HG03196 (cell line): ENCODE measurements around the gene CMTM6.

Source experiments
- ATAC-seq: cut with Tn5 transposase; IDR thresholded peaks from one replicate; pipeline ENCODE4 v1.9.1; 2021; ENCODE audit not compliant: unreplicated experiment

CMTM6 gene

DNA sequence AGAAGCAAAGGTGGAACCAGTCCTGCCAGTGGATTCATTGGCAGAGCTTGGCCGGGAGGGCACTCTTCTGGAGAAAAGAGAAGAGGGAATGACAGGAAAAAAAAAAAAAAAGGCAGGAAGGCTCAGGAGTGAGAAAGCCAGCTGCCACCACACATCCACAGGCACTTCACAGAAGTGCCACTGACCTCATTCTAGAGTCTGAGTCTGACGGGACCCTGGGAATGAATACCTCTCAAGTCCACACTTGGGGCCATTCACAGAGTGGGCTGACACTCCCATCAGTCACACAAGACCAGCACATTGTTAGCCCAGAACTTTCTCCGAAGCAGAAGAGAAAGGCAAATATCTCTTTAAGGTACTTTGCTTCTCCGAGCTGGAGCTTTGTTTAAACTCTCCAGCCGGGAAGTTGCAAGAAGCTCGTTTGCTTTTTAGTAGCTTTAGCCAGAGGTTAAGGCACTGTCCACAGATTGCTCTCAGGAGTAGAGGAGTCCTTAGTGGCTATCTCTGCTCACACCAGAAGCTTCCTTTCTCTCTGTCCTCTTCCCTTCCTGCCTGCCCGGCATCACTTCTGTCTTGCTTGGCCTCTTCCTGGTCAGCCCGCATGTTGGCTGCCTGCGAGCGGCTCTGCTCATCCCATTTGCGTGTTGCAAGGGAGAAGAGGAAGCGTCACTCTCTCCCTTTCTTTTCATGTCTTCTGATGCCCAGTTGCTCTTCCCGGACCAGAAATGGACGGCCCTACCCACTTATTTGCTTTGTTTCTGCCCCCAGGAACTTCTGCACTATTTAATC, 53.8 kb downstream of the CMTM6 start:
- ATAC-seq = no peak

DNA sequence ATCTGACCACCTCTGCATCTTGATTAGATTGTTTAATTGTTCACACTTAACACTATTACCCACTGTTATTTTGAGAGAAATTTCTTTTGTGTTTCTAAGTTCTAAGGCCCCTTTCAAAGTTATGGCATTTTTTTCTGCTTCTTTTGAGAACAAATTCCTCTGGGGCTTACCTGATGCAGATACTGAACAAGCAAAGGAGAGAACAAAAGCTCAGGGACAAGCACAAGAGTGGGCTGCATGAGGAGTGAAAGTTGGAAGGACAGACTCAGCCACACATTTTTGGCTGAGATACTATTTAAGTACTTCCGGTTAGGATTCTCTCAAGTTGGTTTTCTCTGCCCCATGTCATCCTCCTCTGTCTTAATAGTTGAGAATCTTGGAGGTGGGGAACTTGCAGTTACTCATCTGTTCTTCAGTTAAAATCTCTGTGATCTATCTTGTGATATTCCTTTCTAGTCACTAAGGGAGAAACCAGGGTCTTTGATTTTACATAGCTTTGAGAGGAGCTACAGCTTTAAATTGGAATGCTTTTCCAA, 54.7 kb downstream of the CMTM6 start:
- no peak for ATAC-seq

DNA sequence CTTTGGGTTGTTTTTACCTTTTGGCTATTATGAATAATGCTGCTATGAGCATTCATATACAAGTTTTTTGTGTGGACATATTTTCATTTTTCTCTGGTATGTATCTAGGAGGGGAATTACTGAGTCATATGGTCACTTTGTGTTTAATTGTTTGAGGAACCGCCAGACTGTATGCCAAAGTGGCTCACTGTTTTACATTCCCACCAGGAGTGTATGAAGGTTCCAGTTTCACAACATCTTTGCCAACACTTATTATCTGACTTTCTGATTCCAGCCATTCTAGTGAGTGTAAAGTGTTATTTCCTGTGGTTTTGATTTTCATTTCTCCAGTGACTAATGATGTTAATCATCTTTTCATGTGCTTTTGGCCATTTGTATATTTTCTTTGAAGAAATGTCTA, 59.2 kb downstream of the CMTM6 start:
- no peak for ATAC-seq

DNA sequence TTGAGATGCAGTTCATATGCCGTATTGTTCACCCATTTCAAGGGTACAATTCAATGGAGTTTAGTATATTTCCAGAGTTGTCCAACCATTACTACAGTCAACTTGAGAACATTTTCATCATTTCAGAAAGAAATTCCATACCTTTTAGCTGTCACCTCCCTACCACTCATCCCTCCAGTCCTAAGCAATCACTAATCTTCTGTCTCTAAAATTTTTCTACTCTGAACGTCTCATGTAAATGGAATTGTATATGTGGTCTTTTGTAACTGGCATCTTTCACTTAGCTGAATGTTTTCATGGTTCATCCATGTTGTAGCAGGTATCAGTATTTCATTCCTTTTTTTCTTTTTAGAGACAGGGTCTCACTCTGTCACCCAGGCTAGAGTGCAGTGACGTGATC, 59.9 kb downstream of the CMTM6 start:
- ATAC-seq = no peak

DNA sequence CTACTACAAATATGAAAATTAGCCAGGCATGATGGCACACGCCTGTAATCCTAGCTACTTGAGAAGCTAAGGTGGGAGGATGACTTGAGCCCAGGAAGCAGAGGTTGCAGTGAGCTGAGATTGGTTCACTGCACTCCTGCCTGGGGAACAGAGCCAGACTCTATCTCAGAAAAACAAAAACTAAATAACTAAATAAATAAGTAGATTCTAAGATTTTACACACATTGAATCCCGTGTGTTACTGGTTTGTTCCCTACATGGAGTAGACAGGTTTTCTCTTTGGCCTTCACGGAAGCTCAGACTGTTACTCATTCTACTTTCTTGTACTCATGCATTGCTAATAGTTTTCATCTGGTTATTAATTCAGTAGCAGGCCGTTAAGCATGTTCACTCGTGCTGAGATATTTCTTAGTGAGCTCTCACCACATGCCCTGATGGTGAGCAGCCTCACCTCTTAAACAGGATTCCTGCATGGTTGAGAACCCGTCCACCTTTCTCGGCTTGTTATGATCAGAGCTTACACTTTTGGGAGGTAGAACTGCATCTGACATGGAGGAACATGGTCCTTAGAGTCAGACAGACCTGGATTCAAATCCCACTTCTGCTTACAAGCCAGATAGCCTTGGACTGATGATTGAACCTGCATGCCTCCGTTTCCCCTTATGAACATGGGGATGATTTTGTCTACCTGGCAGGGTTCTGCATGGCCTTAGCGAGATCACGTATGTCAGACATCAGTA, 61.9 kb downstream of the CMTM6 start:
- ATAC-seq = no peak

DNA sequence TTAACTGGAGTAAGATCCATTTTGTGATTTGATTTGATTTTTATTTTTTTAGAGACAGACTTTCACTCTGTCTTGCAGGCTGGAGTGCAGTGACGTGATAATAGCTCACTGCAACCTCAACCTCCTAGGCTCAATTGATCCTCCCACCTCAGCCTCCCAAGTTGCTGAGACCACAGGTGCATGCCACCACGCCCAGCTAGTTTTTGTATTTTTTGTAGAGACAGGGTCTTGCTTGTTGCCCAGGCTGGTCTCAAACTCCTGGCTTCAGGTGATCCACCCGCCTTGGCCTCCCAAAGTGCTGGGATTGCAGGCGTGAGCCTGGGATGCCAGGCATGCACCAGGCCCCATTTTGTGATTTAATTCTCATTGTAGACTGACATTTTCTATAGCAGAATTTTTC, 63.2 kb downstream of the CMTM6 start:
- ATAC-seq = peak; percentile 14

DNA sequence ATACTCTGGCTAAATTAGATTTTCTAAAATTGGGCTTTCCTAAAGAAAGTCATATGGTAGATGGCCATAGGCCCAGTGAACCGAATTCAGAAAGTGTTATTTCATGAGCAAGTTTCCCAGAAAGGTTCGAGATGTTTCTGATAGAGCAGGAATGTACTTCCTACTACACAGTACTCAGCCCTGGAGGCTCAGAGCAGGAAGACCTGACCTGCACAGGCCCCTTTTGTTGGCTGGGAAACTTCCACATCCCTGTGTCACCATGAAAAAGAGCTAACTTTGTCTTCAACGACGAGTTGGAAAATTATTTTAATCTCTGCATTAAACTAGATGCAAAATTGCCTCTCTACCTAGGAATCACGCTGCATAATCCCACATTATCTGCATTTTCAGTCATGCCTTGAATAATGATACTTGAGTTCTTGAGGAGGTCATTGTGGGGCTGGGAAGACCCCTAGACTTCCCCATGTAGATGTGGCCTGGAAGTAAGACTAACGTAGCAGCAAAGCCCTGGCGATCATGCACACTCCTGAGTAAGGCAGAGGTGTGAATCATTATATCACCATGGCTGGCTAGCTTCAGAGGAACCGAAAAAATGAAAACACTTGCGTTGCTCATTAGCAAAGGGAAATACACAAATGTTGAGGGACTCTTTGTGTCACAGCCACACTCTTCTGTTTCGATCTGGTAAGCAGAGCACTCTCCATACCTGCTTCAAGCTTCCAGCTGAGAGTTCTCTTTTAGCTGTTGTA, 63.9 kb downstream of the CMTM6 start:
- peak; percentile 95 for ATAC-seq

DNA sequence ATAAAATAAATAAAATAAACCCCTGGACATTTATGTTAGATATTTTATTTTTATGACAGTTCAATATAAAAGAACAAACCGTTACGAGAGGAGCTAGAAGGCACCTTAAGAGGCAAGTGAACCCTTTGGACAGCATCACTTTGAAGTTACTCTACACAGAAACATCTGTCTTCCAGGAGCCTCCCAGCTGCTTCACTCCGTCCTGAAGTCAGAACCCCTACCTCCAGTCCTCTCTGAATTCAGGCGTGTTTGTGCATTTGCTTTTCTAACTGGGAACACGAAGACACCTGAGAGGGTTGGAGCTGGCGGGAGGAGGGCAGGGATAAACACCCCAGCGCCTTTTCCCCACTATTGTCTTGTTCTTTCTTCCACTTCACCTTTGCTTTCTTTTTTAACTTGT, 64.8 kb downstream of the CMTM6 start:
- ATAC-seq = no peak

DNA sequence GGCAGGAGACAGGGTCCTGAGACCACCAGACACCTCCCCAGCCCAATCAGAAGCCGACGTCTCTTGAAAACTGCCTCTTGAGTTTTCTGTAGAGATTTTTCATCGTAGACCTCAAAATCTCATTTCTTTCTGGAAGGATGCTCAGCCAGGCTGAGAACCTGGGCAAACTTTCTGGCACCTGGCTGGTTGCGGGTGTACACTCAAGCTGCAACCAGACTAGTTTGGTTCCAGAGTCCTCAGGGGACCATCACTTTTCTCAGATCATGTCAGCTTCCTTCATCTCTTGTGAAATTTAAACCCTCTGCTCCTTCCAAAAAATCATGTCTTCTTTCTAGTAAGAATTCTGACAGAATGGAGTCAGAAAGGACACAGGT, 65.8 kb downstream of the CMTM6 start:
- ATAC-seq = peak; percentile 32

DNA sequence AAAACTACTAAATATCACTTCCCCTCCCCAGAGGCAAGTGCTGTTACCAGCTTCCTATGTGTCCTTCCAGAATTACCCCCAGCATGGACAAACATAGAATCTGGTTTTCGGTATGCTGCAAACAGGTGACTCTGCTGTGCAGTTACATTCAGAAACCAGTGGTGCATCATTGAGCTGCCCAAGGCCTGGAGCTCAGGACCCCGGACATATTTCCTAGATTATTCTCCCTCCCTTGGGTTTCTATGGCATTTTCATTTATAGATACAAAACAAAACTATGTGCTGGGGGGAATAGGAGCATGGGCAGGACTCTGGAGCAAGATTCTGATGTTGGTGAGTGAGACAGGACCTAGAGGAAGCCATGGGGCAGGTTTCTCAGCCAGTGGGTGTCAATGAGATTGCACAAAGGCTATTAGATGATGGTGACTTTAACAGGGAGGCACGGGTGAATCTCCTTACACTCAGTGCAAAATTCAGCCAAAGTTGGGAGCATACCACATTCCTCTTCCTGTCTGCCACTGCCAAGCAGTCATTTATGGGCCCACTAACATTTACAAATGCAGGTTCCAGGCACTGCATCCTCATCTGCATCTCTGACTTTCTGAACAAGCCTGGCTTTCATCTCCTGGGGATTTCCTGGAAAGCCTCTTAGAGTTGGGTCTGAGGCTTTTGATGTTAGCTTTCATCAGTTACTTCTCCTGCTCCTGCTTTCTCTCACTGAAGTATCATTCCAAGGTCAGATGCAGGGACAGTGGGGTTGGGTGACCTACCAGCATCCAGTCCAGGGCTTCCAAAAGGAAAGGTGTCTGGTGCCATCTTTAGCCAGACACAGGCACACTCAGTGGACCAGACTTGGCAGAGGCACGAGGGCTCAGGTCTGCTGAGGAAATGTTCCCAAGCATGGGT, 66.5 kb downstream of the CMTM6 start:
- no peak for ATAC-seq

DNA sequence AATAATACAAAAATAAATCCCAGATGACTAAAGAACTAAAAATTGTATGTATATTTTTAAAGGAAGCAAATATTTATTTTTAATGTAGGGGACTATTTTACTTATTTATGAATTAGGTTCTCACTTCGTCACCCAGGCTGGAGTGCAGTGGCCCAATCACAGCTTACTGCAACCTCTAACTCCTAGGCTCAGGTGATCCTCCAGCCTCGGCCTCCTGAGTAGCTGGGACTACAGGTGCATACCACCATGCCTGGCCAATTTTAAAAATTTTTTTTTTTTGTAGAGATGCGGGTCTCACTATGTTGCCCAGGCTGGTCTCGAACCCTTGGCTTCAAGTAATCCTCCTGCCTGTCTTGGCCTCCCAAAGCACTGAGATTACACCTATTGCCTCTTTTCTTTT, 68.4 kb downstream of the CMTM6 start:
- no peak for ATAC-seq

DNA sequence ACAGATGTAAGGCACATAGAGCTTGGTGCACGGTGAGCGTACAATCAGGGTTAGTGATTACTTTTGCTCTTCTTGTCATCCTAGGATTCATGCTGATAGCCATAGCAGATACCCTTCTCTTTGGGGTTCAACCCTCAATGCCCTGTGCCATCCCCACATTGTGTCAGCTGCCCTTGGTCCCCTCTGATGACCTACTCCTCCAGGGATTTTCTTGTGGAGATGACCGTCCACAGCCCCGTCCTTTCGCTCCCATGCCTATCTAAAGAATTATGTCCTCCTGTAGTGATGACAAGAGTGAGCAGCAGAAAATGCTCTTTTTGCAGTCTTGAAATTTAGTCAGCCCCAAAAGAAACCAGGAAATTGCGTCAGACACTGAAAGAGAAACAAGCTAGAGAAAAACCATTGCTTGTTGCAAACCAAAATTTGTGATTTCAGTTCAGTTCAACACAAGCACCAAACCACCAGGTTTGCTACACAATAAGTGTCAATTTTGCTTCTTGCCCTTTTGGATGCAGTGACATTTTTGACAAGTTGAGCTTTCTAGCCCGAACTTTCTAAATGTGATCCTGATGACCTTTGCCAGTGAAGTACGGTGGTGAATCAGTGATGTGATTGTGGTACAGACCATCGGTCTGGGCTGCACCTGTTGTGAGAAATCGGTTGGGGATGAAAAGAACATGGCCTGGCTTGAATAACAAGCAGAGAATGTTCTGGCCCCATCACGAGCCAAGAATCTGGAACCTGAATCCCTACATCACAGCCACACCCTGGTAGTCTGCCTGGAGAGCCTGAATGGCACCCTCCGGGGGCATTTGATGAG, 69.7 kb downstream of the CMTM6 start:
- ATAC-seq = peak; percentile 37

DNA sequence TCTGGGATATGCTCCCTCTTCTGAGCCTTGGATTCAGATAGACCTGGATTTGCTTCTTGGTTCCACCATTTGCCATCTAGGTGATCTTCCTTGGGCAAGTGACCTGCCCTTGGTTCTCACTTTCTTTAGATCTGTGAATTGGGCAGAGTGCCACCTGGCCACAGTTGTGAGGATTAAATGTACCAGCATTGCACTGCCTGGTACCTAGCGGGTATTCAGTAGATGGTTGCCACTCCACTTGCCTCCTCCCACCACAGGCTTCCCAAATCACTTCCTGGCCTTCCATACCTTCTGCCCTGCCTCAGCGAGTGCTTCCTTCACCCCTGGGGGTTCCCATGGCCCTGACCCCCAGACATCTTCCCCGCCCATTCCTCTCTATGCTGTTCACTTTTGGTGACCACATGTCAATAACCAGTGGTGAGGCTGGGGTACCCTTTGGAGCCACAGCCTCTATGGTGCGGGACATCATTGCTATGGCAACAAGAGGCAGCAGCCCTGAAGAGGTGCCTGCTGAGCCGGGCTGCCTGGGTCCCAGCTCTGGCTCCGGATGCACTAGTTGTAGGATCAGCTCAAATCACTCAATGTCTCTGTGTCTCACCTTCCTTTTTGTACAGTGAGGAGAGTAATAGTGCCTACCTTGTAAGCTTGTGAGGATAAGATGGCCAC, 70.5 kb downstream of the CMTM6 start:
- ATAC-seq = no peak

DNA sequence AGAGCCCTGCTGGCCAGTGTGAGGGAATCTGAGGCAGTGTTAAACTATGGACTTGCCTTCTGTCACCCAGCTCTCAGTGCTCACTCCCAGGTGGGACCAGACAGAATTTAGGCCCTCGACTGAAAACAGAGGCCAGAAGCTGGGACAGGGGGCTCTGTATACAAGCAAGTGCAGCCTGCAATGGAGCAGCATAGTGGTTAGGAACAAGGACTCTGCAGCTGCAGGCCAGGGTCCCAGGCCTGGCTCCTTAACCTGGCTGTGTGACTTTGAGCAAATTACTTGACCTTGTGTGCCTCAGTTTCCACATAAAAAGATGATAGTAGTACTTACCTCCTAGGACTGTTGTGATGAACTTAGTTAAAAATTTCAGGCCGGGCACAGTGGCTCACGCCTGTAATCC, 71.2 kb downstream of the CMTM6 start:
- no peak for ATAC-seq
